ENCODE results near the gene HINT2.

Gene HINT2

GRCh38 chr9:35816708-35817107 is 1.9 kb upstream of the HINT2 start:
- H3K9me3 ChIP-seq: no peaks in the 10 kb centered on the region
- no peak for TF ChIP-seq CTCF (IDR thresholded peaks at IDR 0.05)
- H3K4me3 ChIP-seq (ENCODE audit: low read depth in 1 of 2, low read length in 1 of 2): no peak overlapping the region
- peaks cover 22% of the 10 kb centered on the region for H3K27me3 ChIP-seq
- peaks cover 24% of the 10 kb centered on the region in 2 experiments for H3K4me1 ChIP-seq (ENCODE audit: control insufficient read depth in 1 of 2, insufficient read depth in 1 of 2, low read depth in 1 of 2, low read length in 1 of 2)
- no peaks in the 10 kb centered on the region for H3K36me3 ChIP-seq
- no peak overlapping the region for H3K27ac ChIP-seq

GRCh38 chr9:35814106-35814840 is 569 bp downstream of the HINT2 start:
- Histone ChIP-seq H3K27me3 (peaks cover 12% of the 10 kb centered on the region), H3K4me1 (ENCODE audit: control insufficient read depth in 1 of 2, insufficient read depth in 1 of 2, low read depth in 1 of 2, low read length in 1 of 2) (peaks cover 28% of the 10 kb centered on the region in 2 experiments), H3K4me3 (ENCODE audit: low read depth in 1 of 2, low read length in 1 of 2) (peak overlapping the region; percentile 88 to 90), H3K9me3 (no peaks in the 10 kb centered on the region), H3K27ac (peak overlapping the region; percentile 74), H3K36me3 (no peaks in the 10 kb centered on the region)
- no peak for TF ChIP-seq CTCF (IDR thresholded peaks at IDR 0.05)

GRCh38 chr9:35813434-35814105 is 1.3 kb downstream of the HINT2 start:
- peaks cover 12% of the 10 kb centered on the region for H3K27me3 ChIP-seq
- no peak overlapping the region for H3K27ac ChIP-seq
- H3K4me3 ChIP-seq (ENCODE audit: low read depth in 1 of 2, low read length in 1 of 2): no peak overlapping the region
- no peaks in the 10 kb centered on the region for H3K9me3 ChIP-seq
- H3K4me1 ChIP-seq (ENCODE audit: control insufficient read depth in 1 of 2, insufficient read depth in 1 of 2, low read depth in 1 of 2, low read length in 1 of 2): peaks cover 28% of the 10 kb centered on the region in 2 experiments
- no peaks in the 10 kb centered on the region for H3K36me3 ChIP-seq
- no peak for TF ChIP-seq CTCF (IDR thresholded peaks at IDR 0.05)

GRCh38 chr9:35812025-35812602 is 2.7 kb downstream of the HINT2 start, which contains the start of gene SPAG8:
TSS of gene SPAG8 (minus strand) at chr9:35812262. CDS start at chr9:35812147, 115 bp downstream.
- Histone ChIP-seq H3K4me1 (ENCODE audit: control insufficient read depth in 1 of 2, insufficient read depth in 1 of 2, low read depth in 1 of 2, low read length in 1 of 2) (peaks cover 28% of the 10 kb centered on the region in 2 experiments), H3K27ac (peak within 1 kb of the TSS; percentile 64), H3K4me3 (ENCODE audit: low read depth in 1 of 2, low read length in 1 of 2) (peak within 1 kb of the TSS; percentile 60 to 68), H3K27me3 (peaks cover 7% of the 10 kb centered on the region), H3K9me3 (no peaks in the 10 kb centered on the region), H3K36me3 (no peaks in the 10 kb centered on the region)
- no peak for TF ChIP-seq CTCF (IDR thresholded peaks at IDR 0.05)

GRCh38 chr9:35811381-35812024 is 3.3 kb downstream of the HINT2 start:
- peak overlapping the region; percentile 60 to 68 for H3K4me3 ChIP-seq (ENCODE audit: low read depth in 1 of 2, low read length in 1 of 2)
- no peak for TF ChIP-seq CTCF (IDR thresholded peaks at IDR 0.05)
- no peaks in the 10 kb centered on the region for H3K9me3 ChIP-seq
- peaks cover 28% of the 10 kb centered on the region in 2 experiments for H3K4me1 ChIP-seq (ENCODE audit: control insufficient read depth in 1 of 2, insufficient read depth in 1 of 2, low read depth in 1 of 2, low read length in 1 of 2)
- H3K27ac ChIP-seq: peak overlapping the region; percentile 64
- peaks cover 1% of the 10 kb centered on the region for H3K27me3 ChIP-seq
- H3K36me3 ChIP-seq: no peaks in the 10 kb centered on the region
